ENCODE data around the gene RGR. TPM values are rescaled to one million over a fixed set of nuclear protein-coding genes. Genes with fewer than 3 reads are reported as not detected.
A peak's percentile ranks its signal among the peaks of the same experiment; 100 is the strongest.

The RGR gene
- total RNA-seq, 3 donors from 2014 or later, result not detected

- Histone ChIP-seq H3K4me3 (no peak overlapping the region), H3K9me3 (no peaks in the 10 kb centered on the region), H3K36me3 (ENCODE audit: low read depth) (no peaks in the 10 kb centered on the region), H3K4me1 (ENCODE audit: low read depth) (no peaks in the 10 kb centered on the region)
- intact Hi-C loops (cut with DNase I, micrococcal nuclease), result no loop called here
- ATAC-seq (no peak), DNase-seq (no peak)
- TF ChIP-seq, protein P1, sequence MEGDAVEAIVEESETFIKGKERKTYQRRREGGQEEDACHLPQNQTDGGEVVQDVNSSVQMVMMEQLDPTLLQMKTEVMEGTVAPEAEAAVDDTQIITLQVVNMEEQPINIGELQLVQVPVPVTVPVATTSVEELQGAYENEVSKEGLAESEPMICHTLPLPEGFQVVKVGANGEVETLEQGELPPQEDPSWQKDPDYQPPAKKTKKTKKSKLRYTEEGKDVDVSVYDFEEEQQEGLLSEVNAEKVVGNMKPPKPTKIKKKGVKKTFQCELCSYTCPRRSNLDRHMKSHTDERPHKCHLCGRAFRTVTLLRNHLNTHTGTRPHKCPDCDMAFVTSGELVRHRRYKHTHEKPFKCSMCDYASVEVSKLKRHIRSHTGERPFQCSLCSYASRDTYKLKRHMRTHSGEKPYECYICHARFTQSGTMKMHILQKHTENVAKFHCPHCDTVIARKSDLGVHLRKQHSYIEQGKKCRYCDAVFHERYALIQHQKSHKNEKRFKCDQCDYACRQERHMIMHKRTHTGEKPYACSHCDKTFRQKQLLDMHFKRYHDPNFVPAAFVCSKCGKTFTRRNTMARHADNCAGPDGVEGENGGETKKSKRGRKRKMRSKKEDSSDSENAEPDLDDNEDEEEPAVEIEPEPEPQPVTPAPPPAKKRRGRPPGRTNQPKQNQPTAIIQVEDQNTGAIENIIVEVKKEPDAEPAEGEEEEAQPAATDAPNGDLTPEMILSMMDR (IDR thresholded peaks at IDR 0.05), result no peak
These were observed 13.3 kb downstream of the RGR start for GRCh38 chr10:84258034-84258695.

DNA sequence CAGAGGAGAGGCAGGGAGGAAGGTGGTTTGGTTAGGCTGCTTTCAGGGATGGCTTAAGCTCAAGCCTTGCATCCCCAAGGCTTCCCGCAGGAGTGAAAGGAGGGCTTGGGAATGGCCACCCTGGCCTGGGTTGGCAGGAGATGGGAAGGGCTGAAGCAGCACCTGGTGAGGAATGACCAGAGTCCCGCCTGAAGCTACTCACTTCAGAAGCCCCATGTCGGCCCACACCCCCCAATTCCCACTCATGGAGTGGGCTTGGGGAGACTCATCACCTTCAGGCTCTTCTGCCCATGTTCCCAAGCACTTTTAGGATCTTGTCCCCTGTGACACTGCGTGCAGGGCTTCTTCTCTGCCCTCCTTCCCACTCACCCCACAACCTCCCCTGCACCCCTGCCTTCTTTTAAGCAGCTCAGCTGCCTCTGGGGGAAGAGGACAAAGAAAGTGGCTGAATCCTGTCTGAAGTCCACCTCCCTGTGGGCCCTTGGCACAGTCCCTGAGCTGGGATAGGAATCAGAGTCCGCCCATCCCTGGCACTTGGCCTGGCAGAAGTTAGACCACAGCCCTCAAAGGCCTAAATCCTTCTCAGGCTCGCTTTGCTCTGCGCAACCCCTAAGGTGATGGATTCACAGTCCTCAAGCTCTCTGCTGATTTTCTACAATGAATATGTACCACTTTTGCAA, 16.5 kb downstream of the RGR start:
- Histone ChIP-seq H3K36me3 (ENCODE audit: low read depth) (no peaks in the 10 kb centered on the region), H3K9me3 (no peaks in the 10 kb centered on the region), H3K4me3 (no peak overlapping the region), H3K4me1 (ENCODE audit: low read depth) (no peaks in the 10 kb centered on the region)
- DNase-seq (no peak), ATAC-seq (no peak)
- intact Hi-C loops (cut with DNase I, micrococcal nuclease), result loop anchor here in 1 of 2 donors (10.0 kb wide), 1 partner anchor 113 kb away; no protein-coding TSS in a partner anchor
- TF ChIP-seq, protein P1 (IDR thresholded peaks at IDR 0.05), result no peak

DNA sequence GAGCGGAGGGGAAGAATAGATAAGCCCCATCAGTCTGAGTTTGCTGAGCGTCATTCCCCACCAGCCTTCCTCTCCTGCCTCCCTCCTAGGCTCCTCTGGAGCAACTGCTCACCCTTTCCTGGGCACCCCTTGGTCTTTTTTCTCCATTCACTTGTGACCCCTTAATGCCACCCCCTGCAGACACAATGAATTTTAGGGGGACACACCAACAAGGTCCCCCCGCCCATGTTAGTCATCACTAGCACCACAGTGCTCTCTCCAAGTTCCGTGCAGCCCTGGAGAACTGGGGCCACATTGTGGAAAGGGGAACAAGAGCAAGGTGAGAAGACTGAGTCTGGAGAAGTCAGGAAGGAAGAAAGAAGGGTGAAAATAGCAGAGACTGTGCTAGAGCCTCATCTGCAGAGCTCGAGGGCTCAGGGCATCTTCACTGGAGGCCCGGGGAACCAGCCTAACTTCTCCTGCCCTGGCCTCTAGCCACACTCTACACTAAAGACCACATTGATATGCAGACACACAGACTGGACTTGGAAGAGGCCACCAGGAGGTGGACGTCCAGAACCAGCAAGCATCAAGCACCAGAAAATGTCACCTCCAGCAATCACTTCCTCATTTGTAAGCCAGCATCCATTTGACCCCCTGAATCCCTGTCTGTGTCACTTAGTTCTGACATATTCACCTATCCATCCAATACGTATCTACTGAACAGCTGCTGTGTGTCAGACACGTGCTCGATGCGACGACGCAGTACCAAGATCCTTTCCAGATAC, 17.5 kb downstream of the RGR start:
- DNase-seq, result no peak
- ATAC-seq, result no peak
- intact Hi-C loops (cut with DNase I, micrococcal nuclease), result loop anchor here in 1 of 2 donors (10.0 kb wide), 1 partner anchor 112 kb away; no protein-coding TSS in a partner anchor

GRCh38 chr10:84263716-84264115, 18.9 kb downstream of the RGR start:
- no peak overlapping the region for H3K4me3 ChIP-seq
- H3K36me3 ChIP-seq (ENCODE audit: low read depth), result no peaks in the 10 kb centered on the region
- no peaks in the 10 kb centered on the region for H3K9me3 ChIP-seq
- no peak for DNase-seq
- TF ChIP-seq, protein P1 (IDR thresholded peaks at IDR 0.05), result no peak
- no peak for ATAC-seq
- no peaks in the 10 kb centered on the region for H3K4me1 ChIP-seq (ENCODE audit: low read depth)
- intact Hi-C loops (cut with DNase I, micrococcal nuclease), result loop anchor here in 1 of 2 donors (1.0 to 10.0 kb wide), 2 partner anchors 111 to 274 kb away; no protein-coding TSS in a partner anchor

More for the DNA sequence above, 17.5 kb downstream of the RGR start:
- no peaks in the 10 kb centered on the region for H3K36me3 ChIP-seq (ENCODE audit: low read depth)
- TF ChIP-seq, protein P1 (IDR thresholded peaks at IDR 0.05), result no peak
- H3K4me3 ChIP-seq, result no peak overlapping the region
- no peaks in the 10 kb centered on the region for H3K9me3 ChIP-seq
- H3K4me1 ChIP-seq (ENCODE audit: low read depth), result no peaks in the 10 kb centered on the region

DNA sequence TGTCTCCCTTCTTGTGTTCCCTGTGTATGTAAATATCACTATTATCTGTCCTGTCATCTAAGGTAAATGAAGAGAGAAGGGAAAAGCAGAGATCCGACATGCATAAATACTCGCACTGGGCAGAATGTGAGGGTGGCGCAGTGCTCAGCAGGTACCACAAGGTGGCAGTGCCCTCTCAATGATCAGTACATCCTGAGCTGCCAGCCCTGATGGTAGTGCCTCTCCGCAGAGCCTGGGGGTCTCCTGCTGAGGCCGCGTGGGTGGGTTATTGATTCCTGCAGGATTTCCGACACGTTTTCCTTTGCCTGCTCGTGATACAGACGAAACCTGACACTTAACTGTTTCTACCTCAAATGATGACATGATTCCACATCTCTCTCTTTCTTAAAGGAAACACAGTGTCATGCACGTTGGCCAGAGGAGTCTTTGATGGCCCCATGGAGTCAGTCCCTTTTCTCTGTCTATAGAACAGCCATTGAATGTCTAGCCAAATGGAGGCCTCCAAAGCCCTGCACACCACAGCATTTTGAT, 19.8 kb downstream of the RGR start:
- DNase-seq (peak in 2 of 3 donors; percentile 76 to 85), ATAC-seq (peak; percentile 88)
- Histone ChIP-seq H3K9me3 (no peaks in the 10 kb centered on the region), H3K36me3 (ENCODE audit: low read depth) (no peaks in the 10 kb centered on the region), H3K4me1 (ENCODE audit: low read depth) (no peaks in the 10 kb centered on the region), H3K4me3 (no peak overlapping the region)
- intact Hi-C loops (cut with DNase I, micrococcal nuclease), result loop anchor here (1.0 to 10.0 kb wide), 3 partner anchors 110 to 273 kb away; no protein-coding TSS in a partner anchor
- TF ChIP-seq, protein P1 (IDR thresholded peaks at IDR 0.05), result peak; percentile 76

All from mucosa of descending colon (tissue), 3 donors.